Karpas-422 (cell line): ENCODE data around the gene AP4M1. TPM values are rescaled to one million over a fixed set of nuclear protein-coding genes. Genes with fewer than 3 reads are reported as not detected.

Experiments used
- DNase-seq: peaks from one replicate; pipeline ENCODE4 v3.0.0-alpha.2; 2015
- H2AFZ ChIP-seq: fragments of 200-600 bp; sonication (generic); 2 replicates; pipeline ENCODE4 v1.6.1; 2014; ENCODE audit warnings: antibody characterized with exemption, low read length, mixed read lengths
- H3K27ac ChIP-seq: fragments of 200-600 bp; sonication (generic); 2 replicates; pipeline ENCODE4 v1.5.1; 2014; ENCODE audit warnings: mild to moderate bottlenecking, low read length, moderate library complexity
- H3K27me3 ChIP-seq: fragments of 200-600 bp; sonication (generic); 2 replicates; pipeline ENCODE4 v1.6.1; 2014; ENCODE audit warnings: low read length, mixed read lengths
- H3K36me3 ChIP-seq: fragments of 200-600 bp; sonication (generic); 2 replicates; pipeline ENCODE4 v1.6.1; 2014; ENCODE audit warnings: low read length, mixed read lengths; ENCODE audit not compliant: insufficient read depth
- H3K4me1 ChIP-seq: fragments of 200-600 bp; sonication (generic); 2 replicates; pipeline ENCODE4 v1.6.1; 2014; ENCODE audit warnings: mild to moderate bottlenecking, low read length, mixed read lengths
- H3K4me2 ChIP-seq: fragments of 200-600 bp; sonication (generic); 2 replicates; pipeline ENCODE4 v1.6.1; 2014; ENCODE audit warnings: low read length, low read depth, mild to moderate bottlenecking; ENCODE audit not compliant: poor library complexity, severe bottlenecking
- H3K4me3 ChIP-seq: fragments of 200-600 bp; sonication (generic); 2 replicates; pipeline ENCODE4 v1.5.1; 2014; ENCODE audit warnings: mild to moderate bottlenecking, antibody characterized with exemption, low read length, mixed read lengths
- H3K79me2 ChIP-seq: fragments of 200-600 bp; sonication (generic); 2 replicates; pipeline ENCODE4 v1.6.1; 2014; ENCODE audit warnings: mild to moderate bottlenecking, low read length, mixed read lengths
- H3K9ac ChIP-seq: fragments of 200-600 bp; sonication (generic); 2 replicates; pipeline ENCODE4 v1.6.0; 2014; ENCODE audit warnings: low read length
- H3K9me2 ChIP-seq: fragments of 200-600 bp; sonication (generic), shearing (Covaris generic); replicated peaks from 2 replicates; pipeline ENCODE4 v1.6.0; 2014; ENCODE audit warnings: mild to moderate bottlenecking, low read length, moderate library complexity; ENCODE audit not compliant: insufficient read depth
- H3K9me3 ChIP-seq: fragments of 300-700, 200-600 bp; sonication (generic); 2 replicates; pipeline ENCODE4 v1.6.1; 2014; ENCODE audit warnings: low read length, mixed read lengths
- H4K20me1 ChIP-seq: fragments of 200-600 bp; sonication (generic); 2 replicates; pipeline ENCODE4 v1.6.1; 2014; ENCODE audit warnings: mild to moderate bottlenecking, antibody characterized with exemption, low read length, low read depth; ENCODE audit not compliant: insufficient read depth
- total RNA-seq: library from RNA; depleted of rRNA; stranded (reverse); fragments of >200 nt; shearing (Covaris generic); gene quantifications from 2 replicates; pipeline ENCODE4 v1.2.3, GENCODE V29; 2014; ENCODE audit warnings: low replicate concordance

AP4M1 gene
- total RNA-seq, 1 experiment from 2014 or later, result 3.6 TPM

DNA sequence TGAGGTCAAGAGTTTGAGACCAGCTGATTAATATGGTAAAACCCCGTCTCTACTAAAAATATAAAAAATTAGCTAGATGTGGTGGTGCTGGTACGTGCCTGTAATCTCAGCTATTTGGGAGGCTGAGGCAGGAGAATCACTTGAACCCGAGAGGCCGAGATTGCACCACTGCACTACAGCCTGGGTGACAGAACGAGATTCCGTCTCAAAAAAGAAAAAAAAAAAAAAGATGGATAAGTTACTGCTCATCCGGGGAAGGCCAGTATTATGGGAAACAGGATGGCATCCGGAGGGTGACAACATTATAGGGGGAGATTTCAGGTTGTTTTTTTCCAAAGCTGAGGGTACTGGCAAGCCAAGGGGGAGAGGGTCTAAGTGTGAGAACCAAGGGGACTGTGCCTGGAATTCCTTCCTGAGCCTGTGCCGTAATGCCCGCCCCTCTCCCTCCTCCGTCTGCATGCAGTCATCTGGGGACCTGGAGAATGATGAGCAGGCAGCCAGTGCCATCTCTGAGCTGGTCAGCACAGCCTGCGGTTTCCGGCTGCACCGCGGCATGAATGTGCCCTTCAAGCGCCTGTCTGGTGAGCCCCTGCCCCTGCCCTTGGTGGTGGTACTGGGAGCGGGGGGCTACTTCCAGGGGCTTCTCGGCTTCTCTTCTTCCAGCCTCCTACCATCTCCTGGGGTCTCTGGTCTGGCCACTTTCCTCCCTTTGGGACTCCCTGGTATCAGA lies 51.7 kb downstream of the AP4M1 start:
- Histone ChIP-seq H3K9ac (no peak overlapping the region), H3K9me2 (no peaks in the 10 kb centered on the region), H4K20me1 (peaks cover 12% of the 10 kb centered on the region; the same call in 1 of the 2 replicates), H3K27ac (peak overlapping the region; percentile 52), H3K4me1 (peaks cover 45% of the 10 kb centered on the region), H3K9me3 (no peaks in the 10 kb centered on the region), H2AFZ (no peak overlapping the region), H3K4me3 (no peak overlapping the region), H3K4me2 (peak overlapping the region; percentile 47), H3K27me3 (no peaks in the 10 kb centered on the region), H3K36me3 (peaks cover 9% of the 10 kb centered on the region), H3K79me2 (peaks cover 38% of the 10 kb centered on the region)
- DNase-seq, result no peak

GRCh38 chr7:100153708-100154535 lies 52.5 kb downstream of the AP4M1 start:
- H3K4me1 ChIP-seq, result peaks cover 44% of the 10 kb centered on the region
- no peak overlapping the region for H3K4me2 ChIP-seq
- peaks cover 12% of the 10 kb centered on the region; the same call in 1 of the 2 replicates for H4K20me1 ChIP-seq
- no peak overlapping the region for H3K9ac ChIP-seq
- DNase-seq, result peak; percentile 49
- H3K27ac ChIP-seq, result no peak overlapping the region
- peaks cover 9% of the 10 kb centered on the region for H3K36me3 ChIP-seq
- no peak overlapping the region for H3K4me3 ChIP-seq
- H3K27me3 ChIP-seq, result no peaks in the 10 kb centered on the region
- H3K9me2 ChIP-seq, result no peaks in the 10 kb centered on the region
- H3K9me3 ChIP-seq, result no peaks in the 10 kb centered on the region
- H3K79me2 ChIP-seq, result peaks cover 41% of the 10 kb centered on the region
- H2AFZ ChIP-seq, result no peak overlapping the region

GRCh38 chr7:100154651-100155491 lies 53.4 kb downstream of the AP4M1 start:
- peaks cover 9% of the 10 kb centered on the region for H3K36me3 ChIP-seq
- H3K9me3 ChIP-seq, result no peaks in the 10 kb centered on the region
- peaks cover 46% of the 10 kb centered on the region for H3K4me1 ChIP-seq
- peaks cover 32% of the 10 kb centered on the region for H3K79me2 ChIP-seq
- no peak overlapping the region for H3K27ac ChIP-seq
- no peak overlapping the region for H3K4me2 ChIP-seq
- peaks cover 12% of the 10 kb centered on the region; the same call in 1 of the 2 replicates for H4K20me1 ChIP-seq
- no peak overlapping the region for H3K9ac ChIP-seq
- no peak overlapping the region for H3K4me3 ChIP-seq
- H3K27me3 ChIP-seq, result no peaks in the 10 kb centered on the region
- H2AFZ ChIP-seq, result no peak overlapping the region
- peak; percentile 42 for DNase-seq
- no peaks in the 10 kb centered on the region for H3K9me2 ChIP-seq

DNA sequence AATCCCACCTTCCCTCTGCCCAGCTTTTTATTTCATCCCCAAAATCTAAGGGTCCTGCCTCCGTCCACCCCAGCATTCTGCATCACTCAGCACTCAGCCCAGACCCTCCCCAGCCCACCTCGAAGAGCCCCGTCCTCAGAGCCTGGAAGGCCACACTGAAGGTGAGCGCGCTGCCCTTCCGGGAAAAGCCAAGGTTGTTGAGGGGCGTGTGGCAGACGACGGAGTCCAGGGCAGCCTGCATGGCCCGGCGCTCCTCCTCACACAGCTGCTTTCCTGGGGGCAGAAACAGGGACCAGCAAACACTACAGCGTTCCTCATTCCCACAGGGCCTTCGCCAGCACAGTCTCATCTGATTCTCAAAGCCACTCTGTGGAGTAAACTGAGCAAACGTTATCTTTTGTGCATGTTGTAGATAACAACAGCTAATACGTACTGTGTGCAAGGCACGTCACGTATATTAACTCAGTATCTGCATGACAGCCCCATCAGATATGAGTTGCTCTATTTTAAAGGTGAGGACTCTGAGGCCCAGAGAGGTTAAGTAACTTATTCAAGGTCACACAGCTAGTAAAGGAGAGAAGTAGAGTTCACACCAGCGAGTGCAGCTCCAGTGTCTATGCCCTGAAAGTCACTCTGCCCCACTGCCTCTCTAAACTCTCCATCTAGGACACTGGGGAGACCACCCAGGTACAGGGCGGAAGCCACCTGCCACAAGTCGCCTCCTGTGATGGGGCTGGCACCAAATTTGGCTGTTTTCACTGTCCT lies 54.3 kb downstream of the AP4M1 start:
- Histone ChIP-seq H3K27ac (no peak overlapping the region), H3K9ac (no peak overlapping the region), H3K79me2 (peaks cover 23% of the 10 kb centered on the region)

GRCh38 chr7:100156331-100157068 lies 55.1 kb downstream of the AP4M1 start:
- peaks cover 38% of the 10 kb centered on the region for H3K4me1 ChIP-seq
- peak overlapping the region; percentile 95 for H3K9ac ChIP-seq
- H3K9me2 ChIP-seq, result no peaks in the 10 kb centered on the region
- no peak overlapping the region for H2AFZ ChIP-seq
- peak overlapping the region; percentile 34; the same call in 1 of the 2 replicates for H3K27ac ChIP-seq
- peak overlapping the region; percentile 90 for H3K4me2 ChIP-seq
- H3K9me3 ChIP-seq, result no peaks in the 10 kb centered on the region
- peaks cover 9% of the 10 kb centered on the region for H3K36me3 ChIP-seq
- no peaks in the 10 kb centered on the region for H3K27me3 ChIP-seq
- H3K79me2 ChIP-seq, result peaks cover 21% of the 10 kb centered on the region
- H3K4me3 ChIP-seq, result peak overlapping the region; percentile 100; the same call in 1 of the 2 replicates
- peak; percentile 62 for DNase-seq
- H4K20me1 ChIP-seq, result peaks cover 12% of the 10 kb centered on the region; the same call in 1 of the 2 replicates

More for the DNA sequence above, 54.3 kb downstream of the AP4M1 start:
- Histone ChIP-seq H3K27me3 (no peaks in the 10 kb centered on the region), H3K4me3 (no peak overlapping the region), H3K36me3 (peaks cover 9% of the 10 kb centered on the region), H3K9me2 (no peaks in the 10 kb centered on the region), H2AFZ (no peak overlapping the region), H3K4me2 (peak overlapping the region; percentile 18), H4K20me1 (peaks cover 12% of the 10 kb centered on the region; the same call in 1 of the 2 replicates), H3K4me1 (peaks cover 39% of the 10 kb centered on the region), H3K9me3 (no peaks in the 10 kb centered on the region)
- peak; percentile 49 for DNase-seq

GRCh38 chr7:100157069-100157333 lies 55.6 kb downstream of the AP4M1 start:
- H3K79me2 ChIP-seq, result peaks cover 21% of the 10 kb centered on the region
- DNase-seq, result no peak
- H3K4me1 ChIP-seq, result peaks cover 33% of the 10 kb centered on the region
- peaks cover 12% of the 10 kb centered on the region; the same call in 1 of the 2 replicates for H4K20me1 ChIP-seq
- H3K4me2 ChIP-seq, result peak overlapping the region; percentile 90
- H3K36me3 ChIP-seq, result peaks cover 6% of the 10 kb centered on the region
- peak overlapping the region; percentile 100 for H3K4me3 ChIP-seq
- H3K27ac ChIP-seq, result peak overlapping the region; percentile 34; the same call in 1 of the 2 replicates
- H3K9ac ChIP-seq, result peak overlapping the region; percentile 95
- no peaks in the 10 kb centered on the region for H3K9me2 ChIP-seq
- no peaks in the 10 kb centered on the region for H3K27me3 ChIP-seq
- H2AFZ ChIP-seq, result no peak overlapping the region
- H3K9me3 ChIP-seq, result no peaks in the 10 kb centered on the region
